AG09309 (cell line): ENCODE measurements around the gene OXTR.

Source experiments
- DNase-seq: peaks from one replicate; pipeline ENCODE4 v3.0.0-alpha.2; 2010; ENCODE audit warnings: low read depth
- H3K4me3 ChIP-seq: 2 replicates; pipeline ENCODE4 v1.5.1; 2011; ENCODE audit warnings: mild to moderate bottlenecking, low read depth, low read length, moderate library complexity; ENCODE audit not compliant: control insufficient read depth
- TF ChIP-seq, protein P1 (sequence below): IDR thresholded peaks from 2 replicates; pipeline ENCODE4 v1.5.1; 2011; ENCODE audit warnings: mild to moderate bottlenecking, low read depth, low read length, inconsistent platforms; ENCODE audit not compliant: insufficient read depth, control insufficient read depth; ENCODE audit errors: missing control alignments

Gene OXTR

GRCh38 chr3:8765528-8765927 is 3.9 kb downstream of the OXTR start:
- DNase-seq: no peak
- TF ChIP-seq, protein P1, sequence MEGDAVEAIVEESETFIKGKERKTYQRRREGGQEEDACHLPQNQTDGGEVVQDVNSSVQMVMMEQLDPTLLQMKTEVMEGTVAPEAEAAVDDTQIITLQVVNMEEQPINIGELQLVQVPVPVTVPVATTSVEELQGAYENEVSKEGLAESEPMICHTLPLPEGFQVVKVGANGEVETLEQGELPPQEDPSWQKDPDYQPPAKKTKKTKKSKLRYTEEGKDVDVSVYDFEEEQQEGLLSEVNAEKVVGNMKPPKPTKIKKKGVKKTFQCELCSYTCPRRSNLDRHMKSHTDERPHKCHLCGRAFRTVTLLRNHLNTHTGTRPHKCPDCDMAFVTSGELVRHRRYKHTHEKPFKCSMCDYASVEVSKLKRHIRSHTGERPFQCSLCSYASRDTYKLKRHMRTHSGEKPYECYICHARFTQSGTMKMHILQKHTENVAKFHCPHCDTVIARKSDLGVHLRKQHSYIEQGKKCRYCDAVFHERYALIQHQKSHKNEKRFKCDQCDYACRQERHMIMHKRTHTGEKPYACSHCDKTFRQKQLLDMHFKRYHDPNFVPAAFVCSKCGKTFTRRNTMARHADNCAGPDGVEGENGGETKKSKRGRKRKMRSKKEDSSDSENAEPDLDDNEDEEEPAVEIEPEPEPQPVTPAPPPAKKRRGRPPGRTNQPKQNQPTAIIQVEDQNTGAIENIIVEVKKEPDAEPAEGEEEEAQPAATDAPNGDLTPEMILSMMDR: no peak
- peak overlapping the region; percentile 98 for H3K4me3 ChIP-seq

- TF ChIP-seq, protein P1: no peak
- DNase-seq: no peak
- H3K4me3 ChIP-seq: peak overlapping the region; percentile 98
Observed at GRCh38 chr3:8764528-8764927, 4.9 kb downstream of the OXTR start.

GRCh38 chr3:8762607-8763377 is 6.6 kb downstream of the OXTR start:
- no peak for DNase-seq
- TF ChIP-seq, protein P1: no peak
- peak overlapping the region; percentile 25 for H3K4me3 ChIP-seq

GRCh38 chr3:8761866-8762265 is 7.5 kb downstream of the OXTR start:
- TF ChIP-seq, protein P1: no peak
- DNase-seq: no peak
- no peak overlapping the region for H3K4me3 ChIP-seq

GRCh38 chr3:8760506-8760905 is 8.9 kb downstream of the OXTR start:
- DNase-seq: no peak
- H3K4me3 ChIP-seq: no peak overlapping the region
- TF ChIP-seq, protein P1: no peak

DNA sequence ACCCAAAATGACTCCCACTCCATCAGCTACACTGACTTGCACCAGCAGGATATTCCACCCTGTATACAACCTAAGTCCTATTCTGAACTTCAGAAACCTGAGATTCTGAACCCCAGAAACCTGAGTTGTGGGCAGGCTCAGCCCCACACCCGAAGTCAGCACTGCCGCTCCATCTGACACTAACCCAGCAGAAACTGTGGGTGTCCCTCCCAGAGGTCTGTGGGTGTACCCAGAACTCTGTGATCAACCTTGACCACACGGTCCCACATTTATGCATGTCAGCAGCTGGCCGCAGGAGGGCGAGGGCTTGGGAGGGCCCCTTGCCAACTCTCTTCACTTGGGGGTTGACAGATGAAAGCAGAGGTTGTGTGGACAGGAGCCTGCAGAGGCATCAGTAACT is 9.3 kb downstream of the OXTR start:
- no peak for DNase-seq
- no peak overlapping the region for H3K4me3 ChIP-seq
- TF ChIP-seq, protein P1: no peak
